AG09309 (cell line): Measurements from ENCODE around the gene FUZ.

Experiments used
- DNase-seq: peaks from one replicate; pipeline ENCODE4 v3.0.0-alpha.2; 2010; ENCODE audit warnings: low read depth
- H3K4me3 ChIP-seq: 2 replicates; pipeline ENCODE4 v1.5.1; 2011; ENCODE audit warnings: mild to moderate bottlenecking, low read depth, low read length, moderate library complexity; ENCODE audit not compliant: control insufficient read depth
- TF ChIP-seq, protein P1 (sequence below): IDR thresholded peaks from 2 replicates; pipeline ENCODE4 v1.5.1; 2011; ENCODE audit warnings: mild to moderate bottlenecking, low read depth, low read length, inconsistent platforms; ENCODE audit not compliant: insufficient read depth, control insufficient read depth; ENCODE audit errors: missing control alignments

The FUZ gene

GRCh38 chr19:49807904-49808675 is 5.0 kb downstream of the FUZ start:
- no peak for DNase-seq
- H3K4me3 ChIP-seq: peak overlapping the region; percentile 72; the same call in 1 of the 2 replicates
- TF ChIP-seq, protein P1, sequence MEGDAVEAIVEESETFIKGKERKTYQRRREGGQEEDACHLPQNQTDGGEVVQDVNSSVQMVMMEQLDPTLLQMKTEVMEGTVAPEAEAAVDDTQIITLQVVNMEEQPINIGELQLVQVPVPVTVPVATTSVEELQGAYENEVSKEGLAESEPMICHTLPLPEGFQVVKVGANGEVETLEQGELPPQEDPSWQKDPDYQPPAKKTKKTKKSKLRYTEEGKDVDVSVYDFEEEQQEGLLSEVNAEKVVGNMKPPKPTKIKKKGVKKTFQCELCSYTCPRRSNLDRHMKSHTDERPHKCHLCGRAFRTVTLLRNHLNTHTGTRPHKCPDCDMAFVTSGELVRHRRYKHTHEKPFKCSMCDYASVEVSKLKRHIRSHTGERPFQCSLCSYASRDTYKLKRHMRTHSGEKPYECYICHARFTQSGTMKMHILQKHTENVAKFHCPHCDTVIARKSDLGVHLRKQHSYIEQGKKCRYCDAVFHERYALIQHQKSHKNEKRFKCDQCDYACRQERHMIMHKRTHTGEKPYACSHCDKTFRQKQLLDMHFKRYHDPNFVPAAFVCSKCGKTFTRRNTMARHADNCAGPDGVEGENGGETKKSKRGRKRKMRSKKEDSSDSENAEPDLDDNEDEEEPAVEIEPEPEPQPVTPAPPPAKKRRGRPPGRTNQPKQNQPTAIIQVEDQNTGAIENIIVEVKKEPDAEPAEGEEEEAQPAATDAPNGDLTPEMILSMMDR: no peak

GRCh38 chr19:49807058-49807903 is 5.8 kb downstream of the FUZ start:
- no peak overlapping the region for H3K4me3 ChIP-seq
- no peak for DNase-seq
- TF ChIP-seq, protein P1: no peak

DNA sequence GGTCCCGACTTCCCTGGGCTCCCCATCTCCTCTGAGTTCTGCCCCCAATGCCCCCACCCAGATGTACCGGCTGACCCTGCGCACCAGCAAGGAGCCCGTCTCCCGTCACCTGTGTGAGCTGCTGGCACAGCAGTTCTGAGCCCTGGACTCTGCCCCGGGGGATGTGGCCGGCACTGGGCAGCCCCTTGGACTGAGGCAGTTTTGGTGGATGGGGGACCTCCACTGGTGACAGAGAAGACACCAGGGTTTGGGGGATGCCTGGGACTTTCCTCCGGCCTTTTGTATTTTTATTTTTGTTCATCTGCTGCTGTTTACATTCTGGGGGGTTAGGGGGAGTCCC is 6.5 kb downstream of the FUZ start:
- DNase-seq: no peak
- H3K4me3 ChIP-seq: no peak overlapping the region
- TF ChIP-seq, protein P1: no peak

- TF ChIP-seq, protein P1: no peak
- H3K4me3 ChIP-seq: no peak overlapping the region
- no peak for DNase-seq
These were observed 7.1 kb downstream of the FUZ start for GRCh38 chr19:49805822-49806619.

- no peak overlapping the region for H3K4me3 ChIP-seq
- no peak for DNase-seq
- TF ChIP-seq, protein P1: no peak
These were observed 9.6 kb downstream of the FUZ start for GRCh38 chr19:49803529-49803856.

- no peak for DNase-seq
- TF ChIP-seq, protein P1: no peak
- H3K4me3 ChIP-seq: no peak overlapping the region
These were observed 10.1 kb downstream of the FUZ start for GRCh38 chr19:49802836-49803528.
